Activated CD4-positive, alpha-beta T cell treated with anti-CD3 and anti-CD28 coated beads, Interleukin-2, amount 50 U/mL, for 48 hours (primary cell): ENCODE results near the gene COQ9.

Experiments used
- DNase-seq, 2 experiments: peaks; one replicate each; pipeline ENCODE4 v3.0.0-alpha.2; 2020

The COQ9 gene

GRCh38 chr16:57473176-57473840 is 26.0 kb downstream of the COQ9 start:
- DNase-seq = no peak

DNA sequence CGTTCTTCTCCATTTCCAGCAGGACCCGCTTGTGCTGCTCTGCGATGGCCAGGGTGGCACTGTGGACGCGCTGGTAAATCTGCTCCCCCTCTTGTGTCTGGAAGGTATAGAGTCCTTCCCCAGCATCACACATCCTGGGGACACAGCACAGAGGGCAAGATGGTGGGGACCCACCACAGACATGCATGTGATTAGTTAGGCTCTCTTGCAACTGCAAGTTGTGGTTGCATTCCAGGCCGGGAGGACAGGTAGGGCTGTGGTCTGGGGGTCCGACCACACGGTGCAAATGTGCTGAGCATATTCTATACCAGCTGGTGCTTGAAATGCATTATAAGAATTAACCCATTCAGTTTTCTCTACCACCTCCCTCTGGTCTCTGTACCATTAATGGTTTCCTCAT is 26.6 kb downstream of the COQ9 start:
- DNase-seq = no peak

DNA sequence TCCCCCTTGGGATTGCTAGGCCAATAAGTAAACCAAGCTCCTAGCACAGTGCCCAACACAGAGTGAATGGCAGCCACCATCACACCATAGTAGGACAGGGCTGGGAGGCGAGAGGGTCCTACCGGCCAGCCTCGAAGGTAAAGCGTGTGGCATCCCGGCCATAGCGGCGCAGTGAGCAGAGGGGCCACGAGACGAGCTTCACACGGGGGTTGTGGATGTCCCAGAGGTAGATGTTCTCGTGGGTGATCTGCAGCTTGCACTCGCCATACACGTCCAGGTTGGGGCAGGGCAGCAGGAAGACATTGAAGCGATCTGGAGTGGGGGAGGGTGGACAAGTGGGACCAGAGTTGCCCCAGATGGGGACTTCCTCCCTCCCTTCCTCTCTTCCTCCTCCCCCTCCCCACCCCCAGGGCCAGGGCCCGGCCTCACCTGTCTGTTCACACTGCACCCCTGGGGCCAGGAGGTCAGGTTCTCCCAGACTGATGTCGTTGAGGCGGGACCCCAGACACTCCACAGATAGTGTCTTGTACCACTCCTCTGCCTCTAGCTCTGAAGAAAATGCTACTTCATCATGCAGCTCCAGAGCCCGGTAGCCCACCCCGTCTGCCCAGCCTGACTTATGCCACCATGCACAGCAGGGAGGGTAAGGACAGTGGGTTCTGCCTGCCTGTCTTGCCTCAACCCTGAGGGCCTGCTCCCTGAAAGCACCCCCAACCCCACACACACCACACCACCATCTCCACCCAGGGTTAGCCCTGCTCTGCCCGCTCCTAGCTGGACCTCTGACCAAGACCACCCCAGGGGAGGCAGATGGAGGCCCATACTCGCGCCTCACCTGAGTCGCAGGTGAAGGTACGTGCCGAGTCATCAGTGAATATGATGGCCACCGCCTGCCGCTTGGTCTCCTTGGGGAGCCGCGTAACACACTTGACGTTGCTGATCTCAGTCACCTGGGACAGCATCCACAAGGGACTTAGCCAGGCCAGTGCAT is 27.7 kb downstream of the COQ9 start:
- no peak for DNase-seq

DNA sequence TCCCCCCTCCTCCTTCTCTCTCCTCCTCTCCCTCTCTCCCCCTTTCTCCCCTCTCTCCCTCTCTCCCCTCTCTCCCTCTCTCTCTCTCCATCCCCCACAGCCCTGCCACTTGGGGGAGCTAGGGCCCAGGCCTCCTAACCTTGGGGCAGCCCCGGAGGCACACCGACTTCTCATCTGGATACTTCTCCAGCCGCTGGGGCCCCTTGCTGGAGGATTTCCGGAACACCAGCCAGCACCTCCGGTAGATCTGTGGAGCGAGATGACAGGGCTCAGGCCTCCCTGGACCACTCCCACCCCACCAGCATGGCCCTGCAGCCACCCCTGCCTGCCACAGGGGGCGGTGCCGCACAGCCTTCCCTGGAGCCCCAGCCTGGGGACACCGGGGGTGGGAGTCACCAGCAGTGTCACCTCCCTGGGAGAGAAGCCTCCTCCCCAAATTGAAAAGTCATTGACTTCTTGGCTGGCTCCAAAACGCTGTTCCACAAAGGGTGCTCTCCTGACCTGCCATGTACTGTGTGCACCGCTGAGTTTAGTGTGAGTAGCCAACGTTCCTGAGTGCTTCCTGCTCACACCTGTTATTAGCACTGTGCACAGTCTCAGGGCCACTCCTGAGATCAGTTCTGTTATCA is 28.5 kb downstream of the COQ9 start:
- peak; percentile 73 to 82 for DNase-seq

GRCh38 chr16:57476546-57477410 is 29.5 kb downstream of the COQ9 start:
- no peak for DNase-seq

GRCh38 chr16:57477531-57478202 is 30.4 kb downstream of the COQ9 start:
- no peak for DNase-seq

- no peak for DNase-seq
These were observed 31.3 kb downstream of the COQ9 start for GRCh38 chr16:57478396-57479204.

- no peak for DNase-seq
These were observed 32.1 kb downstream of the COQ9 start for GRCh38 chr16:57479205-57479975.

DNA sequence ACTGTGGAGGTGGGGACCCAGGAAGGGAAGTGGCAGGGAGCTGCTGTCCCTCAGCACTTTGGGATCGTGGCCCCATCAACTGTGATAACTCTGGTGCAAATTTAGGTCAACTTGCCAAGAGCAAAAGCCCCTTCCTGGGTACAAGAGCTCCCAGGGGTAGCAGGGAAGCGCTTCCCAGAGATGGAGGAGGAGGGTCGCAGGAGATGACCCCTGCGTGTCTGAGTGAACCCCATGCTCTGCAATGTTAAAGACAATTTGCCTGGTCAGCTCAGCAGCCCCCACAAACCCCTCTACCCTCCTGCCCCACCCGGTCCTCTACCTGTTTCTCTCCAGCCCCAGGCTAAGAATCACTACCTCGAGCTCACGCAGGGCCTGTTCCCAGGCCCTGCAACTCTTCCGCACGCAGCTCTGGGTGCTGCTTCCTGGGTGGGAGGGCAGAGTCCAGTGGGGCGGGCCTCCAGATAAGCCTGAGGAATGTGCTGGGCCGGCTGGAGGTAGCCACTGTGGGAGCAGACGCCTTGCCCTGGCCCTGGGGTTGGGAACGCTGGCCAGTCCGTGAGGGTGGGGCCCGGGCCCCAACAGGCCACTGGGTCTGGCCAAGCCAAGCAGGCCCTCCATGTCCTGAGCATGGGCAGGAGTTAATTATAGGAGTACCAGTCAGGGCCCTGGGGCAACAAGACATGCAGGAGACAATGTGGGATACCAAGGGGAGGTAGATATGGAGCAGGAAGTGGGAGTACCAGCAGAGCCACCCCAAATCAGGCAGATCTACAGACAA is 32.9 kb downstream of the COQ9 start:
- no peak for DNase-seq

DNA sequence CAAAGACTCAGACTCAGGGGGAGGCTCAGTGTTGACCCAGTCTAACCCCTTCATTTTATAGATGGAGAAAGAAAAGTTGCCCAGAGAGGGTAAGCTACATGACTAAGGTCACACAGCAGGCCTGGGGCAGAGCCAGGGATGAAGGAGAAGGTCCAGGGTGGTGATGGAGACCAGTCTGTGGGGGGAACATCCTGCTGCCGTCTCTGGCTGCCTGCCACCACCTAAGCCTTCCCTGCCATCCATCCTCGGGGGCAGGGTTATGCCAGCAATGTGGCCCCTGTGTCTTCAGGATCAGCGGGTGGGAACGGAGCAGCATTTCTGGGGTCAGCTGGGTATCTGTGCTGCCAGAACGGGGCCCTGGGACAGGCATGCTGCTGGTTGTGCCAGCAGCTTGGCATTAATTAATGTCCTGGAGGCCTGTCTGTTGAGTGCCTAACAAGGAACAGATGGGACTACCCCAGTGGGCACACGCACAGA is 33.5 kb downstream of the COQ9 start:
- no peak for DNase-seq

- DNase-seq = no peak
These were observed 34.1 kb downstream of the COQ9 start for GRCh38 chr16:57481421-57481820.

DNA sequence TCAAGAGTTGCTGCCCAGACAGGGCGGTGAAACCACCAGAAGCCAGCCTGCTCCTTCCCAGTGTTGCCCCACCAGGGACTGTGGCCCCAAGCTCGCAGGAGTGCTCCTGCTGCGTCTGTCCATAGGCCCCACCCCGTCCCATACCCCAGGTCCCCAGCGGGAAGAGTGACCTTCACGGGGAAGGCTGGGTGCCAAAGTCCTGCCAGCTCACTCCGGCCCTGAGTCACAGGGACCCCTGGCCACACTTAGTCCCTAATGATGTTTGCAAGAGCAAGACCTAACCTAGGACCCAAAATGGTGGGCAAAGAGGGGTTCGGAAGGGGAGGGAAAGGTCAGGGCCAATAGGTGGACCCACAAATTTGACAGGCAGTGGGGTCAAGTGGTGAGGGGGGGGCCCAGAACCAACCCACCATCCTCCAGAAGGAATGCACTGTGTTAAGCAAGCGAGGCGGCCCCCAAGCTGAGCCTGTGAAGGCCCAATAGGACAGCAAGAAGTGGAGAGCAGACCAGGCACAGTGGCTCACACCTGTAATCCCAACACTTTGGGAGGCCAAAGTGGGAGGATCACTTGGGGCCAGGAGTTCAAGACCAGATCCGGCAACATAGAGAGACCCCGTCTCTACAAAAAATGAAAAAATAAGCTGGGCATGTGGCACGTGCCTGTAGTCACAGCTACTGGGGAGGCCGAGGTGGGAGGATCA is 35.7 kb downstream of the COQ9 start:
- no peak for DNase-seq

GRCh38 chr16:57483725-57484514 is 36.6 kb downstream of the COQ9 start:
- DNase-seq = no peak

DNA sequence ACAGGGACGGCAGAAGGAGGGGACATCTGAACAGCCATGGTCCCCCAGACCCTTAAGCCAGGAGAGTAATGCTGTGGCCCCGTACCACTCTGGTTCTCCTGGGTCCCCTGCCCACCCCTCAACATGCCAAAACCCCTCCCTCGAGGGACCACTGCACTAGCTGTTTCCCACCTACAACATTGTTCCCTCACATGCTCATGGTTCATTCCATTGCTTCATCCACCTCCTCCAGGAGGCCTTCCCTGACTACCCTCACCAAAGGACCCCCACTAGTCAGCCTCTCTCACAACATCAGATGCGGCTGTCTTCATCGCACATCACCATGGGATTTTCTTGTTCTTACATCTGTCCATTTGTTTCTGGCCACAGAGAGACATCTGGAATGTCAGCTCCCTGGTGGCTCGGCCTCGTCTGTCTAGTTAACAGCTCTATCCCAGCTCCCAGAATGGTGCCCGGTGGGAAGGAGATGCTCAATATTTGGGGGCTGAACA is 37.3 kb downstream of the COQ9 start:
- DNase-seq = no peak

GRCh38 chr16:57485091-57485915 is 38.0 kb downstream of the COQ9 start:
- DNase-seq = no peak
